SK-N-SH (cell line): ENCODE data around the gene RSPH10B.
"Not testable (repeated sequence)": the region's sequence is repeated elsewhere in the genome, so short reads cannot be mapped to it uniquely, and the experiment has no call there.

Experiments
- CTCF ChIP-seq: fragments of 200-600 bp; sonication (generic); IDR thresholded peaks from 2 replicates; pipeline ENCODE4 v1.6.1; 2017; ENCODE audit warnings: antibody characterized with exemption, mild to moderate bottlenecking, moderate library complexity
- TCF12 ChIP-seq: IDR thresholded peaks from 2 replicates; pipeline ENCODE4 v1.4.0; 2012

GRCh38 chr7:5930290-5930689 is 40.2 kb downstream of the RSPH10B start:
- not testable (repeated sequence) for TF ChIP-seq TCF12, CTCF
